GM19240 (cell line): Measurements from ENCODE around the gene HEBP1.
"Not testable (repeated sequence)": the region's sequence is repeated elsewhere in the genome, so short reads cannot be mapped to it uniquely, and the experiment has no call there.

Source experiments
- DNase-seq: peaks from one replicate; pipeline ENCODE4 v3.0.0; 2011; ENCODE audit warnings: low spot score; ENCODE audit not compliant: insufficient read length

The HEBP1 gene

GRCh38 chr12:12999959-13000615 lies at the start of gene HEBP1:
Gene HEBP1, minus strand, starts transcription at chr12:13000265. Its CDS starts 151 bp downstream, at chr12:13000114.
- DNase-seq: peak; percentile 68

- no peak for DNase-seq
These were observed 49.8 kb upstream of the HEBP1 start for GRCh38 chr12:13049816-13050215.

- DNase-seq: no peak
These were observed 46.9 kb upstream of the HEBP1 start for GRCh38 chr12:13046964-13047363.

- no peak for DNase-seq
These were observed 45.8 kb upstream of the HEBP1 start for GRCh38 chr12:13045816-13046215.

- DNase-seq: no peak
These were observed 44.8 kb upstream of the HEBP1 start for GRCh38 chr12:13044906-13045299.

GRCh38 chr12:13044002-13044905 lies 44.2 kb upstream of the HEBP1 start, which contains the start of gene FAM234B:
Gene FAM234B, plus strand, starts transcription at chr12:13044381. Its CDS starts 23 bp downstream, at chr12:13044404.
- peak; percentile 67 for DNase-seq

GRCh38 chr12:13042666-13043230 lies 42.7 kb upstream of the HEBP1 start:
- no peak for DNase-seq

- no peak for DNase-seq
These were observed 41.2 kb upstream of the HEBP1 start for GRCh38 chr12:13041224-13041623.

GRCh38 chr12:13039328-13039956 lies 39.4 kb upstream of the HEBP1 start:
- DNase-seq: no peak

GRCh38 chr12:13038491-13039161 lies 38.6 kb upstream of the HEBP1 start:
- no peak for DNase-seq

GRCh38 chr12:13036881-13037280 lies 36.8 kb upstream of the HEBP1 start:
- DNase-seq: no peak

GRCh38 chr12:13035335-13035734 lies 35.3 kb upstream of the HEBP1 start:
- DNase-seq: not testable (repeated sequence)

GRCh38 chr12:13033476-13033875 lies 33.4 kb upstream of the HEBP1 start:
- no peak for DNase-seq

GRCh38 chr12:13032164-13032563 lies 32.1 kb upstream of the HEBP1 start:
- no peak for DNase-seq

- DNase-seq: no peak
These were observed 30.7 kb upstream of the HEBP1 start for GRCh38 chr12:13030541-13031291.

- DNase-seq: no peak
These were observed 28.9 kb upstream of the HEBP1 start for GRCh38 chr12:13028825-13029570.

- no peak for DNase-seq
These were observed 27.4 kb upstream of the HEBP1 start for GRCh38 chr12:13027508-13027907.

- no peak for DNase-seq
These were observed 27.0 kb upstream of the HEBP1 start for GRCh38 chr12:13027032-13027431.

GRCh38 chr12:13026286-13026685 lies 26.2 kb upstream of the HEBP1 start:
- DNase-seq: no peak

- DNase-seq: no peak
These were observed 24.5 kb upstream of the HEBP1 start for GRCh38 chr12:13024531-13024916.
